Stomach (tissue), 4 donors: ENCODE results near the gene HHLA2.

ENCODE experiments used
- EP300 ChIP-seq: sonication (generic); formaldehyde crosslinking; IDR thresholded peaks from one replicate; pipeline ENCODE4 v1.6.1; 2017; ENCODE audit warnings: antibody characterized with exemption
- POLR2AphosphoS5 ChIP-seq, 3 donors: sonication (generic); formaldehyde crosslinking; IDR thresholded peaks; one replicate each; pipeline ENCODE4 v1.6.1; 2016; ENCODE audit warnings: antibody characterized with exemption in 3 of 3
- TF ChIP-seq, protein P1 (sequence below), 7 experiments: fragments of 450-650 bp in 4 of 7; fragments of 200-600 bp in 3 of 7; sonication (generic) in 3 of 7; IDR thresholded peaks; one replicate each; pipeline ENCODE4 v1.5.1; 2016 to 2019; ENCODE audit warnings: antibody characterized with exemption in 7 of 7, control low read depth in 2 of 7, mild to moderate bottlenecking in 1 of 7

DNA sequence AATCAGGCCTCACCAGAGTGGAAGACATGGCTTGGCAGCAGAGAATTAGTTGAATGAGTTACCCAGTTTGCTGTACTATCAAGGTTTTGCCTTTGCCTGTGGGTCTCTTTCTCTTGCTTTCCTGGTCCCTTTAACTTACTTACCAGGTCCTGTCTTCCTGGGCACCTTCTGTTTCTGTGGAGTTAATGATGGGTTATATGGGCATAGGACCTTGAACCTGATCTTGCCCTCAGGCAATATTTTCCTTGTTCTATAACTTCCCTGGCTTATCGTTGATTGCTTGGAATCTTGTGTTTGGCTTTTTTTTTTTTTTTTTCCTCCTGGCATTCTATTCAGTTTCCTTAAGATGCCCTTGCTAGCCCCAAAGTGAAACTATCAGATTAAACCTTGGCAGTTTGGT, 106.8 kb downstream of the HHLA2 start:
- TF ChIP-seq EP300 = no peak
- TF ChIP-seq POLR2AphosphoS5 (IDR thresholded peaks at IDR 0.05) = no peak
- TF ChIP-seq, protein P1, sequence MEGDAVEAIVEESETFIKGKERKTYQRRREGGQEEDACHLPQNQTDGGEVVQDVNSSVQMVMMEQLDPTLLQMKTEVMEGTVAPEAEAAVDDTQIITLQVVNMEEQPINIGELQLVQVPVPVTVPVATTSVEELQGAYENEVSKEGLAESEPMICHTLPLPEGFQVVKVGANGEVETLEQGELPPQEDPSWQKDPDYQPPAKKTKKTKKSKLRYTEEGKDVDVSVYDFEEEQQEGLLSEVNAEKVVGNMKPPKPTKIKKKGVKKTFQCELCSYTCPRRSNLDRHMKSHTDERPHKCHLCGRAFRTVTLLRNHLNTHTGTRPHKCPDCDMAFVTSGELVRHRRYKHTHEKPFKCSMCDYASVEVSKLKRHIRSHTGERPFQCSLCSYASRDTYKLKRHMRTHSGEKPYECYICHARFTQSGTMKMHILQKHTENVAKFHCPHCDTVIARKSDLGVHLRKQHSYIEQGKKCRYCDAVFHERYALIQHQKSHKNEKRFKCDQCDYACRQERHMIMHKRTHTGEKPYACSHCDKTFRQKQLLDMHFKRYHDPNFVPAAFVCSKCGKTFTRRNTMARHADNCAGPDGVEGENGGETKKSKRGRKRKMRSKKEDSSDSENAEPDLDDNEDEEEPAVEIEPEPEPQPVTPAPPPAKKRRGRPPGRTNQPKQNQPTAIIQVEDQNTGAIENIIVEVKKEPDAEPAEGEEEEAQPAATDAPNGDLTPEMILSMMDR (IDR thresholded peaks at IDR 0.05) = no peak
